Calu3 (cell line): ENCODE measurements around the gene CMIP. TPM values are rescaled to one million over a fixed set of nuclear protein-coding genes. Genes with fewer than 3 reads are reported as not detected.

Experiments used
- BruUV-seq: library from RNA; stranded (reverse); fragments of 400-500 nt; replicated peaks from 2 replicates; lab custom pipeline; 2021; lab: Mats Ljungman, UMichigan
- CTCF ChIA-PET: fragments of 300-600 bp; sonication (Branson Sonifier 250); formaldehyde crosslinking; loops from one replicate; lab custom pipeline; 2022; ENCODE audit warnings: antibody characterized with exemption; lab: Charles Lee
- DNase-seq: peaks from one replicate; pipeline ENCODE4 v3.0.0; 2022
- H3K27ac Mint-ChIP-seq: one replicate; pipeline ENCODE4 v1.8.0; 2022; ENCODE audit warnings: mixed read lengths; ENCODE audit not compliant: unreplicated experiment
- H3K27me3 Mint-ChIP-seq: one replicate; pipeline ENCODE4 v1.8.0; 2022; ENCODE audit warnings: mixed read lengths; ENCODE audit not compliant: unreplicated experiment
- H3K36me3 Mint-ChIP-seq: one replicate; pipeline ENCODE4 v1.8.0; 2022; ENCODE audit warnings: mild to moderate bottlenecking, moderate library complexity, mixed read lengths; ENCODE audit not compliant: insufficient read depth, unreplicated experiment
- H3K4me1 Mint-ChIP-seq: one replicate; pipeline ENCODE4 v1.8.0; 2022; ENCODE audit warnings: mild to moderate bottlenecking, low read depth, mixed read lengths; ENCODE audit not compliant: unreplicated experiment
- H3K4me3 Mint-ChIP-seq: one replicate; pipeline ENCODE4 v1.8.0; 2022; ENCODE audit warnings: mild to moderate bottlenecking, low read depth, moderate library complexity, mixed read lengths; ENCODE audit not compliant: unreplicated experiment
- H3K9me3 Mint-ChIP-seq: one replicate; pipeline ENCODE4 v1.8.0; 2022; ENCODE audit warnings: low read depth, mixed read lengths; ENCODE audit not compliant: unreplicated experiment
- intact Hi-C: fragments of 100-400 bp; cut with micrococcal nuclease; formaldehyde crosslinking; loops from one replicate; pipeline ENCODE4 v1.10.0; 2022; ENCODE audit not compliant: unreplicated experiment
- total RNA-seq: library from RNA; stranded (reverse); gene quantifications from 2 replicates; pipeline ENCODE4 v1.2.3, GENCODE V29; 2022
- TF ChIP-seq, protein P1 (sequence below): fragments of 200-600 bp; IDR thresholded peaks from one replicate; pipeline ENCODE4 v1.8.0; 2022; ENCODE audit warnings: antibody characterized with exemption; ENCODE audit not compliant: unreplicated experiment

Gene CMIP
- total RNA-seq, 1 experiment from 2014 or later, result 82.7 TPM

DNA sequence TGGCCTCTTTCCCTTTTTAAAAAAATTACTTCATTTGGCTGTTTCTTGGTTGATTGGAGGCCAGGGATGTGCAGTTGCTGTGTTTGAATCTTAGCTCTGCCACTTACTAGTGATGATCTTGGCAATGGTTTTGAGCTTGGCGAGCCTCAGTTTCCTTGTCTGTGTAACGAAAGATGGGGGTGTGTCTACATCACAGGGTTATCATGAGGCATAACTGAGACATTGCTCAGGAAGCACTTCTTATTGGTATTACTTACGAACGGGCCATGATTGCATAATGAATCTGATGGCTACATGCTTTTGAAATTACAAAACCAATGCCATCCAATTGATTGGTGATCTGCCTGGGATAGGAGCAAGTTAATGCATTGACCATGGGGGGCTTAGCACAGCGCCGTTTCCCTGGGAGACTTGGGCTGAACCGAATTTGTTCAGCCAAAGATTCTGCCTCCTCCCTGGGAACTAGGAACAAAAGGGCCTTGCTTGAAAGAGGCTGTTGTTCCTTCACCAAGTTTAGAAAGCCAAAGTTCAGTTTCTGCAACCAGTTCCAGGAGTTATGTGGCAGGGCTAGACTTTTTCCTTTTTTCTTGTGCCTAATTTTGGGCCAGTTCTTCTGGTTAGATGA, 21.9 kb downstream of the CMIP start:
- Mint-ChIP-seq H3K27me3 (no peaks in the 10 kb centered on the region), H3K4me1 (peaks cover 26% of the 10 kb centered on the region), H3K4me3 (peak overlapping the region; percentile 1), H3K36me3 (peaks cover 6% of the 10 kb centered on the region), H3K27ac (peak overlapping the region; percentile 7), H3K9me3 (no peaks in the 10 kb centered on the region)
- CTCF ChIA-PET, result interaction anchor here (0.7 kb wide), 1 partner anchor 27 kb away, joined by 3 read pairs; no protein-coding TSS in a partner anchor
- DNase-seq, result no peak
- intact Hi-C loops, result no loop called here
- BruUV-seq, result no TSS peak
- TF ChIP-seq, protein P1, sequence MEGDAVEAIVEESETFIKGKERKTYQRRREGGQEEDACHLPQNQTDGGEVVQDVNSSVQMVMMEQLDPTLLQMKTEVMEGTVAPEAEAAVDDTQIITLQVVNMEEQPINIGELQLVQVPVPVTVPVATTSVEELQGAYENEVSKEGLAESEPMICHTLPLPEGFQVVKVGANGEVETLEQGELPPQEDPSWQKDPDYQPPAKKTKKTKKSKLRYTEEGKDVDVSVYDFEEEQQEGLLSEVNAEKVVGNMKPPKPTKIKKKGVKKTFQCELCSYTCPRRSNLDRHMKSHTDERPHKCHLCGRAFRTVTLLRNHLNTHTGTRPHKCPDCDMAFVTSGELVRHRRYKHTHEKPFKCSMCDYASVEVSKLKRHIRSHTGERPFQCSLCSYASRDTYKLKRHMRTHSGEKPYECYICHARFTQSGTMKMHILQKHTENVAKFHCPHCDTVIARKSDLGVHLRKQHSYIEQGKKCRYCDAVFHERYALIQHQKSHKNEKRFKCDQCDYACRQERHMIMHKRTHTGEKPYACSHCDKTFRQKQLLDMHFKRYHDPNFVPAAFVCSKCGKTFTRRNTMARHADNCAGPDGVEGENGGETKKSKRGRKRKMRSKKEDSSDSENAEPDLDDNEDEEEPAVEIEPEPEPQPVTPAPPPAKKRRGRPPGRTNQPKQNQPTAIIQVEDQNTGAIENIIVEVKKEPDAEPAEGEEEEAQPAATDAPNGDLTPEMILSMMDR, result no peak

- H3K9me3 Mint-ChIP-seq, result no peaks in the 10 kb centered on the region
- no peak overlapping the region for H3K27ac Mint-ChIP-seq
- H3K36me3 Mint-ChIP-seq, result peaks cover 2% of the 10 kb centered on the region
- H3K4me1 Mint-ChIP-seq, result peaks cover 20% of the 10 kb centered on the region
- CTCF ChIA-PET, result interaction anchor here (0.7 kb wide), 1 partner anchor 30 kb away, joined by 10 read pairs; no protein-coding TSS in a partner anchor
- BruUV-seq, result no TSS peak
- intact Hi-C loops, result no loop called here
- no peaks in the 10 kb centered on the region for H3K27me3 Mint-ChIP-seq
- no peak overlapping the region for H3K4me3 Mint-ChIP-seq
- TF ChIP-seq, protein P1, result no peak
- DNase-seq, result no peak
Measured at GRCh38 chr16:81467072-81467471, 22.5 kb downstream of the CMIP start.

- Mint-ChIP-seq H3K27me3 (no peaks in the 10 kb centered on the region), H3K9me3 (no peaks in the 10 kb centered on the region), H3K4me3 (no peak overlapping the region), H3K27ac (no peak overlapping the region), H3K36me3 (no peaks in the 10 kb centered on the region), H3K4me1 (peaks cover 18% of the 10 kb centered on the region)
- TF ChIP-seq, protein P1, result no peak
- CTCF ChIA-PET, result interaction anchor here (0.7 kb wide), 1 partner anchor 29 kb away, joined by 10 read pairs; no protein-coding TSS in a partner anchor
- BruUV-seq, result no TSS peak
- DNase-seq, result no peak
- intact Hi-C loops, result no loop called here
Measured at GRCh38 chr16:81467815-81468214, 23.2 kb downstream of the CMIP start.

GRCh38 chr16:81468269-81468902, 23.8 kb downstream of the CMIP start:
- TF ChIP-seq, protein P1, result no peak
- intact Hi-C loops, result no loop called here
- BruUV-seq, result no TSS peak
- no peak overlapping the region for H3K27ac Mint-ChIP-seq
- CTCF ChIA-PET, result no interaction called here
- H3K9me3 Mint-ChIP-seq, result no peaks in the 10 kb centered on the region
- peaks cover 24% of the 10 kb centered on the region for H3K4me1 Mint-ChIP-seq
- H3K36me3 Mint-ChIP-seq, result no peaks in the 10 kb centered on the region
- H3K27me3 Mint-ChIP-seq, result no peaks in the 10 kb centered on the region
- no peak for DNase-seq
- no peak overlapping the region for H3K4me3 Mint-ChIP-seq
